SK-N-SH (cell line): Measurements from ENCODE around the gene NXNL2. TPM values are rescaled to one million over a fixed set of nuclear protein-coding genes. Genes with fewer than 3 reads are reported as not detected.

Experiments used
- CTCF ChIA-PET: fragments of 300-600, 350-600 bp; formaldehyde crosslinking; extraction: SDS; loops from one replicate; lab custom pipeline; 2021; lab: Yijun Ruan, JAX
- POLR2A ChIA-PET: fragments of 350-600 bp; sonication (Branson Sonifier 250); formaldehyde crosslinking; extraction: SDS; loops from one replicate; lab custom pipeline; 2020; ENCODE audit warnings: antibody characterized with exemption, inconsistent platforms; lab: Yijun Ruan, JAX
- DNase-seq: peaks from one replicate; pipeline ENCODE4 v3.0.0; 2012
- H2AFZ ChIP-seq: fragments of 200-600 bp; sonication (generic); 2 replicates; pipeline ENCODE4 v1.8.1; 2016; ENCODE audit warnings: antibody characterized with exemption, mild to moderate bottlenecking, low read depth
- H3F3A ChIP-seq: fragments of 200-600 bp; sonication (generic); replicated peaks from 2 replicates; pipeline ENCODE3; 2016; ENCODE audit warnings: antibody characterized with exemption, mild to moderate bottlenecking; ENCODE audit not compliant: insufficient read depth
- H3K27ac ChIP-seq, 2 experiments: fragments of 200-500 bp in 1 of 2; fragments of 200-600 bp in 1 of 2; sonication (Bioruptor generic) in 1 of 2; sonication (generic), shearing (Covaris generic) in 1 of 2; 2 replicates each; pipeline versions ENCODE4 v1.5.1 to v1.6.1; 2014 to 2016; ENCODE audit warnings: low read depth in 2 of 2, inconsistent platforms in 1 of 2, low read length in 1 of 2, mild to moderate bottlenecking in 1 of 2, mixed read lengths in 1 of 2
- H3K27me3 ChIP-seq: fragments of 200-600 bp; sonication (generic), shearing (Covaris generic); 2 replicates; pipeline ENCODE4 v1.6.1; 2016; ENCODE audit warnings: mixed run types; ENCODE audit not compliant: insufficient read depth
- H3K36me3 ChIP-seq, 2 experiments: fragments of 200-500 bp in 1 of 2; fragments of 200-600 bp in 1 of 2; sonication (Bioruptor generic) in 1 of 2; sonication (generic) in 1 of 2; replicated peaks in 1 of 2; 2 replicates each; pipeline versions ENCODE3 to v1.5.1; 2014 to 2016; ENCODE audit warnings: low read length in 1 of 2, mild to moderate bottlenecking in 1 of 2; ENCODE audit not compliant: insufficient read depth in 2 of 2, control insufficient read depth in 1 of 2
- H3K4me1 ChIP-seq, 2 experiments: fragments of 200-500 bp in 1 of 2; fragments of 200-600 bp in 1 of 2; sonication (Bioruptor generic) in 1 of 2; sonication (generic), shearing (Covaris generic) in 1 of 2; 2 replicates each; pipeline versions ENCODE4 v1.5.1 to v1.6.1; 2014 to 2016; ENCODE audit warnings: low read depth in 1 of 2, low read length in 1 of 2, mixed run types in 1 of 2; ENCODE audit not compliant: insufficient read depth in 2 of 2, control insufficient read depth in 1 of 2
- H3K4me2 ChIP-seq: fragments of 200-600 bp; sonication (generic), shearing (Covaris generic); 2 replicates; pipeline ENCODE4 v1.6.1; 2017; ENCODE audit warnings: mixed run types
- H3K4me3 ChIP-seq, 2 experiments: fragments of 200-500 bp in 1 of 2; fragments of 200-600 bp in 1 of 2; sonication (Bioruptor generic) in 1 of 2; sonication (generic), shearing (Covaris generic) in 1 of 2; 2 replicates each; pipeline versions ENCODE4 v1.5.1 to v1.8.1; 2014 to 2016; ENCODE audit warnings: low read depth in 2 of 2, inconsistent platforms in 1 of 2, low read length in 1 of 2, mild to moderate bottlenecking in 1 of 2, mixed read lengths in 1 of 2, moderate library complexity in 1 of 2
- H3K79me2 ChIP-seq: fragments of 200-600 bp; sonication (generic); 2 replicates; pipeline ENCODE4 v1.8.1; 2017; ENCODE audit warnings: mild to moderate bottlenecking; ENCODE audit not compliant: insufficient read depth
- H3K9ac ChIP-seq: fragments of 200-600 bp; sonication (generic); 2 replicates; pipeline ENCODE4 v1.6.1; 2017; ENCODE audit warnings: mixed run types
- H3K9me2 ChIP-seq: fragments of 200-600 bp; sonication (generic); 2 replicates; pipeline ENCODE4 v1.6.1; 2017; ENCODE audit warnings: mixed run types
- H3K9me3 ChIP-seq: fragments of 200-600 bp; sonication (generic); 2 replicates; pipeline ENCODE4 v1.6.1; 2017; ENCODE audit warnings: mixed run types, mild to moderate bottlenecking, moderate library complexity
- H4K20me1 ChIP-seq: fragments of 200-600 bp; sonication (generic); 2 replicates; pipeline ENCODE4 v1.6.1; 2017; ENCODE audit warnings: mild to moderate bottlenecking, mixed run types; ENCODE audit not compliant: insufficient read depth
- CHD2 ChIP-seq: fragments of 150-350 bp; IDR thresholded peaks from 2 replicates; pipeline ENCODE4 v1.6.1; 2018; ENCODE audit warnings: low read length; ENCODE audit not compliant: partially characterized antibody
- CTCF ChIP-seq: fragments of 200-600 bp; sonication (generic); IDR thresholded peaks from 2 replicates; pipeline ENCODE4 v1.6.1; 2017; ENCODE audit warnings: antibody characterized with exemption, mild to moderate bottlenecking, moderate library complexity
- ELF1 ChIP-seq: IDR thresholded peaks from 2 replicates; pipeline ENCODE4 v1.4.0; 2012
- EP300 ChIP-seq, 2 experiments: IDR thresholded peaks; 2 replicates each; pipeline versions ENCODE4 v1.4.0 to v1.6.1; 2012; ENCODE audit warnings: borderline replicate concordance in 1 of 2, low read depth in 1 of 2, low read length in 1 of 2
- EZH2phosphoT487 ChIP-seq: fragments of 200-600 bp; sonication (generic); IDR thresholded peaks from 2 replicates; pipeline ENCODE4 v1.6.1; 2017; ENCODE audit warnings: low read depth, mixed run types, mild to moderate bottlenecking, antibody characterized with exemption, moderate library complexity, borderline replicate concordance
- FOSL2 ChIP-seq: IDR thresholded peaks from 2 replicates; pipeline ENCODE4 v1.4.0; 2012; ENCODE audit warnings: low read depth, mild to moderate bottlenecking, moderate library complexity, borderline replicate concordance
- FOXM1 ChIP-seq: IDR thresholded peaks from 2 replicates; pipeline ENCODE4 v1.4.0; 2012; ENCODE audit warnings: low read depth, mild to moderate bottlenecking
- GABPA ChIP-seq: IDR thresholded peaks from 2 replicates; pipeline ENCODE4 v1.4.0; 2012; ENCODE audit warnings: low read depth, mild to moderate bottlenecking
- MEF2A ChIP-seq: IDR thresholded peaks from 2 replicates; pipeline ENCODE4 v1.4.0; 2012; ENCODE audit warnings: low read depth, borderline replicate concordance
- MXI1 ChIP-seq: IDR thresholded peaks from 2 replicates; pipeline ENCODE4 v1.6.1; 2012; ENCODE audit warnings: mild to moderate bottlenecking, low read depth, low read length, improper control_type of control experiment
- NFIC ChIP-seq: IDR thresholded peaks from 2 replicates; pipeline ENCODE4 v1.4.0; 2012; ENCODE audit warnings: borderline replicate concordance
- NRF1 ChIP-seq: IDR thresholded peaks from 2 replicates; pipeline ENCODE4 v1.6.1; 2012; ENCODE audit warnings: low read depth, mild to moderate bottlenecking, low read length
- RCOR1 ChIP-seq: fragments of 150-350 bp; IDR thresholded peaks from 2 replicates; pipeline ENCODE4 v1.6.1; 2017; ENCODE audit warnings: antibody characterized with exemption, low read length
- RXRA ChIP-seq: IDR thresholded peaks from 2 replicates; pipeline ENCODE4 v1.4.0; 2012; ENCODE audit warnings: low read depth, mild to moderate bottlenecking, borderline replicate concordance
- SIN3A ChIP-seq: IDR thresholded peaks from 2 replicates; pipeline ENCODE4 v1.6.1; 2012; ENCODE audit warnings: low read depth, mild to moderate bottlenecking, low read length, moderate library complexity, borderline replicate concordance
- SMC3 ChIP-seq: IDR thresholded peaks from 2 replicates; pipeline ENCODE4 v1.6.1; 2012; ENCODE audit warnings: low read depth, low read length, improper control_type of control experiment
- USF1 ChIP-seq: IDR thresholded peaks from 2 replicates; pipeline ENCODE4 v1.4.0; 2012; ENCODE audit warnings: low read depth, borderline replicate concordance
- YY1 ChIP-seq: IDR thresholded peaks from 2 replicates; pipeline ENCODE4 v1.4.0; 2012; ENCODE audit warnings: low read depth, mild to moderate bottlenecking
- ZBTB33 ChIP-seq: IDR thresholded peaks from 2 replicates; pipeline ENCODE4 v1.4.0; 2012; ENCODE audit warnings: low read depth, borderline replicate concordance
- WGBS: methylation state at CpG from one replicate; pipeline ENCODE4 v1.1.6; 2017; ENCODE audit warnings: low lambda C conversion rate; 5-methylcytosine and 5-hydroxymethylcytosine counted together
- polyA plus RNA-seq, 3 experiments: library from polyadenylated mRNA; depleted of rRNA; stranded (reverse); fragments of >200 nt; gene quantifications; 2 replicates each; pipeline ENCODE4 v1.2.3, GENCODE V29; 2012
- TF ChIP-seq, protein P1 (sequence below): IDR thresholded peaks from 2 replicates; pipeline ENCODE4 v1.4.0; 2012; ENCODE audit warnings: low read depth
- TF ChIP-seq, protein P2 (sequence below): fragments of 150-350 bp; IDR thresholded peaks from 2 replicates; pipeline ENCODE4 v1.6.1; 2017; ENCODE audit warnings: antibody characterized with exemption, low read length, low read depth, borderline replicate concordance
- TF ChIP-seq, protein P3 (sequence below): IDR thresholded peaks from 2 replicates; pipeline ENCODE4; 2012

NXNL2 gene
- polyA plus RNA-seq, 1 of the 3 experiments (the other 2 are of a cell fraction): 3.1 TPM

DNA sequence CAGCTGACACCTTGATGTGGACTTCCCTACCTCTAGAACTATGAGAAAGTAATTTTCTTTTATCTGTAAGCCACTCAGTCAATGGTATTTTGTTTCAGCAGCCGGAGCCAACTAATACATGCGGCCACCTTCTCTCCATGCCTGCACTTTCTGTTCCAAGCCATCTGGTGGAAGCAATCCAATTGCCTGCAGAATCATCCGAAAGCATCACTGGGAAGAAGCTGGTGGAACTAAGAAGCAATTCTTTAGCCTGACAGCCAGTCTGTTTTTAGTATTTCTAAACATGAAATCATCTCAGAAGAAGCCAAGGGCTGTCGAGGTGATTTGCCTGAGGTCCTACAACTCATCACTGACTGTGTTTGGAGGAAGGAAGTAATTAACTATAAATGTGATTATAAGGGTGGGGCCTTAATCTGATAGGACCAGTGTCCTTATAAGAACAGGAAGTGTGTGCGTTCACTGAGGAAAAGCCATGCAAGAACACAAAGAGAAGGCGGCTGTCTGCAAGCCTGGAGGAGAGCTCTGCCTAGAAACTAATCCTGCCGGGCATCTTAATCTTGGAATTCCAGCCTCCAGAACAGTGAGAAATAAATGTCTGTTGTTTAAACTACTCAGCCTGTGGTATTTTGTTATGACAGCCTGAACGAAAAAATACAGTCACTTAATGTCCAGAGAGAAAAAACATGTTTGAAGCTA, 49.1 kb downstream of the NXNL2 start (continued):
- TF ChIP-seq, protein P1, sequence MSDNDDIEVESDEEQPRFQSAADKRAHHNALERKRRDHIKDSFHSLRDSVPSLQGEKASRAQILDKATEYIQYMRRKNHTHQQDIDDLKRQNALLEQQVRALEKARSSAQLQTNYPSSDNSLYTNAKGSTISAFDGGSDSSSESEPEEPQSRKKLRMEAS: no peak
- TF ChIP-seq NFIC (no peak), RXRA (no peak), USF1 (no peak), MEF2A (no peak)

DNA sequence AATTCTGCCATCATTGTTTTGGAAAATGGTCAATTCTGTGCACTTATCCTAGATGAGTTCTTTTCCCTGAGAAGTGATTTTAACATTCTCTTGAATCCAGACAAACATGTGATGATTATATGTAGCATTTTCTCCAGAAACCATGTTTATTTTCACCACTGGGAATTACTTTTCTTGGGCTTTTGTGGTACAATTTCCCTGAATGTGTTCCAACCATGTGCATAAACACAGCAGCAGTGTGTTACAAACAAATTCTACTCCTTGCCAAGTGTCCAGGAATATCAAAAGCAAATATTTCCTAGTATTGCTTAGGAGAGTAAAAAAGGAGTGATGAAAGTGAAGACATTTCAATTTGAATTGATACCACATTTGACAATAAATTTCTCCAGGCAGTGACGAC, 50.4 kb downstream of the NXNL2 start:
- CTCF ChIA-PET: interaction anchor here (1.1 to 1.4 kb wide), 3 partner anchors 8 to 423 kb away, joined by 3 read pairs; no protein-coding TSS in a partner anchor

More for the DNA sequence above, 50.4 kb downstream of the NXNL2 start:
- no peaks in the 10 kb centered on the region for H3K9me3 ChIP-seq
- no peak overlapping the region for H3K27ac ChIP-seq
- DNase-seq: no peak
- H4K20me1 ChIP-seq: no peaks in the 10 kb centered on the region
- no peak overlapping the region for H3K4me3 ChIP-seq
- H3K9me2 ChIP-seq: no peaks in the 10 kb centered on the region
- TF ChIP-seq EZH2phosphoT487: no peak
- TF ChIP-seq NRF1: no peak
- no peak for TF ChIP-seq USF1
- TF ChIP-seq RCOR1: no peak
- no peak for TF ChIP-seq CHD2
- no peak for TF ChIP-seq YY1
- TF ChIP-seq FOXM1: no peak
- TF ChIP-seq, protein P2, sequence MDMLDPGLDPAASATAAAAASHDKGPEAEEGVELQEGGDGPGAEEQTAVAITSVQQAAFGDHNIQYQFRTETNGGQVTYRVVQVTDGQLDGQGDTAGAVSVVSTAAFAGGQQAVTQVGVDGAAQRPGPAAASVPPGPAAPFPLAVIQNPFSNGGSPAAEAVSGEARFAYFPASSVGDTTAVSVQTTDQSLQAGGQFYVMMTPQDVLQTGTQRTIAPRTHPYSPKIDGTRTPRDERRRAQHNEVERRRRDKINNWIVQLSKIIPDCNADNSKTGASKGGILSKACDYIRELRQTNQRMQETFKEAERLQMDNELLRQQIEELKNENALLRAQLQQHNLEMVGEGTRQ: no peak
- TF ChIP-seq RXRA: no peak
- TF ChIP-seq ZBTB33: no peak
- TF ChIP-seq CTCF: no peak
- no peak for TF ChIP-seq SIN3A
- TF ChIP-seq, protein P3, sequence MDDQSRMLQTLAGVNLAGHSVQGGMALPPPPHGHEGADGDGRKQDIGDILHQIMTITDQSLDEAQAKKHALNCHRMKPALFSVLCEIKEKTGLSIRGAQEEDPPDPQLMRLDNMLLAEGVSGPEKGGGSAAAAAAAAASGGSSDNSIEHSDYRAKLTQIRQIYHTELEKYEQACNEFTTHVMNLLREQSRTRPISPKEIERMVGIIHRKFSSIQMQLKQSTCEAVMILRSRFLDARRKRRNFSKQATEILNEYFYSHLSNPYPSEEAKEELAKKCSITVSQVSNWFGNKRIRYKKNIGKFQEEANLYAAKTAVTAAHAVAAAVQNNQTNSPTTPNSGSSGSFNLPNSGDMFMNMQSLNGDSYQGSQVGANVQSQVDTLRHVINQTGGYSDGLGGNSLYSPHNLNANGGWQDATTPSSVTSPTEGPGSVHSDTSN: no peak
- no peak for TF ChIP-seq NFIC
- TF ChIP-seq EP300 (IDR thresholded peaks at IDR 0.05; ENCODE audit: borderline replicate concordance in 1 of 2, low read depth in 1 of 2, low read length in 1 of 2): no peak
- TF ChIP-seq MXI1: no peak
- TF ChIP-seq SMC3: no peak
- TF ChIP-seq ELF1: no peak
- TF ChIP-seq GABPA: no peak
- TF ChIP-seq FOSL2: no peak
- no peaks in the 10 kb centered on the region for H3K36me3 ChIP-seq
- no peak overlapping the region for H3K4me2 ChIP-seq
- H3K79me2 ChIP-seq: no peaks in the 10 kb centered on the region
- H2AFZ ChIP-seq: no peak overlapping the region
- H3K4me1 ChIP-seq: no peaks in the 10 kb centered on the region; a peak in 1 of 4 replicates
- H3F3A ChIP-seq: no peaks in the 10 kb centered on the region
- H3K27me3 ChIP-seq: no peaks in the 10 kb centered on the region
- no peak overlapping the region for H3K9ac ChIP-seq
- 22% methylated on average over 1 of the region's 1 CpG for WGBS
- POLR2A ChIA-PET: no interaction called here
